GM12874 (cell line): ENCODE data around the gene SPTB.

Experiments
- TF ChIP-seq, protein P1 (sequence below): IDR thresholded peaks from 2 replicates; pipeline ENCODE4 v1.5.1; 2011; ENCODE audit warnings: low read depth, mild to moderate bottlenecking, control low read depth, low read length, moderate library complexity; ENCODE audit not compliant: insufficient read depth

SPTB gene

GRCh38 chr14:64696355-64696857 lies 183.3 kb downstream of the SPTB start:
- TF ChIP-seq, protein P1, sequence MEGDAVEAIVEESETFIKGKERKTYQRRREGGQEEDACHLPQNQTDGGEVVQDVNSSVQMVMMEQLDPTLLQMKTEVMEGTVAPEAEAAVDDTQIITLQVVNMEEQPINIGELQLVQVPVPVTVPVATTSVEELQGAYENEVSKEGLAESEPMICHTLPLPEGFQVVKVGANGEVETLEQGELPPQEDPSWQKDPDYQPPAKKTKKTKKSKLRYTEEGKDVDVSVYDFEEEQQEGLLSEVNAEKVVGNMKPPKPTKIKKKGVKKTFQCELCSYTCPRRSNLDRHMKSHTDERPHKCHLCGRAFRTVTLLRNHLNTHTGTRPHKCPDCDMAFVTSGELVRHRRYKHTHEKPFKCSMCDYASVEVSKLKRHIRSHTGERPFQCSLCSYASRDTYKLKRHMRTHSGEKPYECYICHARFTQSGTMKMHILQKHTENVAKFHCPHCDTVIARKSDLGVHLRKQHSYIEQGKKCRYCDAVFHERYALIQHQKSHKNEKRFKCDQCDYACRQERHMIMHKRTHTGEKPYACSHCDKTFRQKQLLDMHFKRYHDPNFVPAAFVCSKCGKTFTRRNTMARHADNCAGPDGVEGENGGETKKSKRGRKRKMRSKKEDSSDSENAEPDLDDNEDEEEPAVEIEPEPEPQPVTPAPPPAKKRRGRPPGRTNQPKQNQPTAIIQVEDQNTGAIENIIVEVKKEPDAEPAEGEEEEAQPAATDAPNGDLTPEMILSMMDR = no peak
